K562 (cell line): ENCODE data around the gene VWA7. TPM values are rescaled to one million over a fixed set of nuclear protein-coding genes. Genes with fewer than 3 reads are reported as not detected.

ENCODE experiments used
- BMI1 ChIP-seq: fragments of 150-350 bp; IDR thresholded peaks from 2 replicates; pipeline ENCODE4 v1.6.1; 2014; ENCODE audit warnings: low read length
- CTCF ChIP-seq, 3 experiments: IDR thresholded peaks in 2 of 3; conservative IDR thresholded peaks in 1 of 3; 2 replicates each; pipeline ENCODE4 v1.5.1; 2011 to 2012; ENCODE audit warnings: low read length in 3 of 3, mild to moderate bottlenecking in 3 of 3, control low read depth in 2 of 3, improper control_type of control experiment in 1 of 3, inconsistent platforms in 1 of 3, low read depth in 1 of 3, mixed read lengths in 1 of 3, moderate library complexity in 1 of 3; ENCODE audit not compliant: insufficient read depth in 2 of 3
- EHMT2 ChIP-seq: fragments of 450-650 bp; IDR thresholded peaks from 2 replicates; pipeline ENCODE4 v1.6.1; 2018; ENCODE audit warnings: antibody characterized with exemption
- HINFP ChIP-seq: fragments of 450-650 bp; conservative IDR thresholded peaks from 2 replicates; pipeline ENCODE4 v1.6.1; 2016; ENCODE audit warnings: missing genetic modification characterization, low read depth, mild to moderate bottlenecking, control low read depth, missing compliant biosample characterization
- ILF3 ChIP-seq: fragments of 450-650 bp; IDR thresholded peaks from 2 replicates; pipeline ENCODE4 v1.6.1; 2018; ENCODE audit warnings: antibody characterized with exemption, mild to moderate bottlenecking, moderate library complexity, borderline replicate concordance
- KDM2B ChIP-seq: fragments of 250-450 bp; sonication (Bioruptor Pico); IDR thresholded peaks from 2 replicates; pipeline ENCODE4 v1.8.0; 2021; ENCODE audit warnings: mild to moderate bottlenecking, moderate library complexity
- KHSRP ChIP-seq: fragments of 450-650 bp; IDR thresholded peaks from 2 replicates; pipeline ENCODE4 v1.6.1; 2017
- NFATC3 ChIP-seq: fragments of 450-650 bp; IDR thresholded peaks from 2 replicates; pipeline ENCODE4 v1.6.1; 2017; ENCODE audit warnings: mild to moderate bottlenecking
- PHB ChIP-seq: fragments of 250-450 bp; sonication (Bioruptor Pico); IDR thresholded peaks from 2 replicates; pipeline ENCODE4 v1.5.0; 2021
- RHOXF2B ChIP-seq: fragments of 250-450 bp; sonication (Bioruptor Pico); conservative IDR thresholded peaks from 2 replicates; pipeline ENCODE4 v1.5.1; 2021
- SIN3B ChIP-seq: fragments of 450-650 bp; IDR thresholded peaks from 2 replicates; pipeline ENCODE4 v1.6.1; 2017; ENCODE audit warnings: low read depth, mild to moderate bottlenecking, moderate library complexity
- SUPT5H ChIP-seq: fragments of 450-650 bp; IDR thresholded peaks from 2 replicates; pipeline ENCODE4 v1.6.1; 2016
- TCF3 ChIP-seq: sonication (generic); formaldehyde crosslinking; IDR thresholded peaks from 2 replicates; pipeline ENCODE4 v1.4.0; 2020; ENCODE audit warnings: mild to moderate bottlenecking, missing genetic modification reagents
- USF2 ChIP-seq: sonication (generic); formaldehyde crosslinking; IDR thresholded peaks from 2 replicates; pipeline ENCODE4 v1.5.0; 2020; ENCODE audit warnings: missing genetic modification reagents
- ZKSCAN1 ChIP-seq: fragments of 150-350 bp; IDR thresholded peaks from 2 replicates; pipeline ENCODE4 v1.6.1; 2016; ENCODE audit warnings: low read depth, low read length
- ZNF263 ChIP-seq: sonication (generic); formaldehyde crosslinking; IDR thresholded peaks from 2 replicates; pipeline ENCODE4 v1.8.0; 2022; ENCODE audit warnings: mild to moderate bottlenecking, missing genetic modification reagents, borderline replicate concordance
- ZNF354B ChIP-seq: fragments of 250-450 bp; sonication (Bioruptor Pico); IDR thresholded peaks from 2 replicates; pipeline ENCODE4 v1.4.0; 2020
- ZNF76 ChIP-seq: fragments of 250-450 bp; sonication (Bioruptor Pico); IDR thresholded peaks from 2 replicates; pipeline ENCODE4 v1.4.0; 2020; ENCODE audit warnings: mild to moderate bottlenecking, moderate library complexity, borderline replicate concordance
- polyA plus RNA-seq, 8 experiments: library from polyadenylated mRNA; depleted of rRNA in 4 of 8; stranded (reverse) in 5 of 8; unstranded in 3 of 8; fragments of >200 nt; fragmentation: Nextera tagmentation in 2 of 8; fragmentation: Illumina TruSeq in 1 of 8; extraction: Ambion mirVana in 2 of 8; extraction: Trizol in 1 of 8; gene quantifications; 2 replicates each; pipeline versions ENCODE4 v1.2.1 to v1.2.3, GENCODE V29; 2011 to 2014; ENCODE audit warnings: inconsistent platforms in 1 of 8, missing spikeins in 1 of 8
- total RNA-seq, 7 experiments: library from RNA; depleted of rRNA in 6 of 7; stranded (reverse); fragments of >200 nt in 6 of 7; fragmentation: Illumina TruSeq in 2 of 7; extraction: Trizol in 2 of 7; gene quantifications; 2 replicates each; pipeline versions ENCODE4 v1.2.1 to v1.2.3, GENCODE V29; 2011 to 2021; ENCODE audit warnings: low replicate concordance in 1 of 7
- TF ChIP-seq, protein P1 (sequence below), 2 experiments: fragments of 450-650 bp; IDR thresholded peaks; 2 replicates each; pipeline ENCODE4 v1.6.1; 2018; ENCODE audit warnings: mild to moderate bottlenecking in 2 of 2, low read depth in 1 of 2; ENCODE audit not compliant: partially characterized antibody in 2 of 2
- TF ChIP-seq, protein P2 (sequence below): sonication (generic); formaldehyde crosslinking; IDR thresholded peaks from 2 replicates; pipeline ENCODE4 v1.8.0; 2022; ENCODE audit warnings: missing genetic modification reagents, mild to moderate bottlenecking, moderate library complexity, borderline replicate concordance

Gene VWA7
- total and polyA plus RNA-seq, 9 of the 15 experiments (the other 6 are each of a cell fraction or from before 2014, with no cell fraction given), result 0.18 to 2.9 (median 0.95) TPM

- TF ChIP-seq, protein P1, sequence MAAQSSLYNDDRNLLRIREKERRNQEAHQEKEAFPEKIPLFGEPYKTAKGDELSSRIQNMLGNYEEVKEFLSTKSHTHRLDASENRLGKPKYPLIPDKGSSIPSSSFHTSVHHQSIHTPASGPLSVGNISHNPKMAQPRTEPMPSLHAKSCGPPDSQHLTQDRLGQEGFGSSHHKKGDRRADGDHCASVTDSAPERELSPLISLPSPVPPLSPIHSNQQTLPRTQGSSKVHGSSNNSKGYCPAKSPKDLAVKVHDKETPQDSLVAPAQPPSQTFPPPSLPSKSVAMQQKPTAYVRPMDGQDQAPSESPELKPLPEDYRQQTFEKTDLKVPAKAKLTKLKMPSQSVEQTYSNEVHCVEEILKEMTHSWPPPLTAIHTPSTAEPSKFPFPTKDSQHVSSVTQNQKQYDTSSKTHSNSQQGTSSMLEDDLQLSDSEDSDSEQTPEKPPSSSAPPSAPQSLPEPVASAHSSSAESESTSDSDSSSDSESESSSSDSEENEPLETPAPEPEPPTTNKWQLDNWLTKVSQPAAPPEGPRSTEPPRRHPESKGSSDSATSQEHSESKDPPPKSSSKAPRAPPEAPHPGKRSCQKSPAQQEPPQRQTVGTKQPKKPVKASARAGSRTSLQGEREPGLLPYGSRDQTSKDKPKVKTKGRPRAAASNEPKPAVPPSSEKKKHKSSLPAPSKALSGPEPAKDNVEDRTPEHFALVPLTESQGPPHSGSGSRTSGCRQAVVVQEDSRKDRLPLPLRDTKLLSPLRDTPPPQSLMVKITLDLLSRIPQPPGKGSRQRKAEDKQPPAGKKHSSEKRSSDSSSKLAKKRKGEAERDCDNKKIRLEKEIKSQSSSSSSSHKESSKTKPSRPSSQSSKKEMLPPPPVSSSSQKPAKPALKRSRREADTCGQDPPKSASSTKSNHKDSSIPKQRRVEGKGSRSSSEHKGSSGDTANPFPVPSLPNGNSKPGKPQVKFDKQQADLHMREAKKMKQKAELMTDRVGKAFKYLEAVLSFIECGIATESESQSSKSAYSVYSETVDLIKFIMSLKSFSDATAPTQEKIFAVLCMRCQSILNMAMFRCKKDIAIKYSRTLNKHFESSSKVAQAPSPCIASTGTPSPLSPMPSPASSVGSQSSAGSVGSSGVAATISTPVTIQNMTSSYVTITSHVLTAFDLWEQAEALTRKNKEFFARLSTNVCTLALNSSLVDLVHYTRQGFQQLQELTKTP (IDR thresholded peaks at IDR 0.05; ENCODE audit: low read depth in 1 of 2, partially characterized antibody in 2 of 2), result peak in 1 of 2 experiments; percentile 73
- TF ChIP-seq HINFP (tag), result no peak
- no peak; the same call in 1 of the 2 replicates for TF ChIP-seq PHB (CRISPR knock-in tag)
- no peak for TF ChIP-seq KDM2B (CRISPR knock-in tag)
- peak; percentile 59; the same call in 1 of the 2 replicates for TF ChIP-seq ZNF263
- no peak for TF ChIP-seq ZKSCAN1
- TF ChIP-seq EHMT2, result no peak
- no peak for TF ChIP-seq ZNF354B (CRISPR knock-in tag)
- no peak for TF ChIP-seq CTCF (IDR thresholded peaks at IDR 0.05 in 2 of 3, conservative IDR thresholded peaks at IDR 0.05 in 1 of 3; ENCODE audit: insufficient read depth in 2 of 3, low read depth in 1 of 3, low read length in 3 of 3)
- peak; percentile 58 for TF ChIP-seq SUPT5H
- no peak; the same call in 1 of the 2 replicates for TF ChIP-seq TCF3 (CRISPR knock-in tag)
- no peak for TF ChIP-seq KHSRP
- TF ChIP-seq NFATC3, result no peak; the same call in 1 of the 2 replicates
- no peak for TF ChIP-seq ZNF76 (CRISPR knock-in tag)
- no peak for TF ChIP-seq ILF3
- TF ChIP-seq SIN3B, result no peak
- TF ChIP-seq USF2, result no peak
- TF ChIP-seq, protein P2, sequence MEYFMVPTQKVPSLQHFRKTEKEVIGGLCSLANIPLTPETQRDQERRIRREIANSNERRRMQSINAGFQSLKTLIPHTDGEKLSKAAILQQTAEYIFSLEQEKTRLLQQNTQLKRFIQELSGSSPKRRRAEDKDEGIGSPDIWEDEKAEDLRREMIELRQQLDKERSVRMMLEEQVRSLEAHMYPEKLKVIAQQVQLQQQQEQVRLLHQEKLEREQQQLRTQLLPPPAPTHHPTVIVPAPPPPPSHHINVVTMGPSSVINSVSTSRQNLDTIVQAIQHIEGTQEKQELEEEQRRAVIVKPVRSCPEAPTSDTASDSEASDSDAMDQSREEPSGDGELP (CRISPR knock-in tag), result peak; percentile 59; the same call in 1 of the 2 replicates
- no peak; the same call in 1 of the 2 replicates for TF ChIP-seq RHOXF2B (CRISPR knock-in tag)
- TF ChIP-seq BMI1, result no peak
These were observed 44.3 kb upstream of the VWA7 start (continued) for GRCh38 chr6:31821301-31822035.
